Measurements from ENCODE around the gene SSC4D. TPM values are rescaled to one million over a fixed set of nuclear protein-coding genes. Genes with fewer than 3 reads are reported as not detected.
A peak's percentile ranks its signal among the peaks of the same experiment; 100 is the strongest.

The SSC4D gene
- polyA plus RNA-seq, 3 donors, result 0.48 to 0.56 (median 0.56) TPM

DNA sequence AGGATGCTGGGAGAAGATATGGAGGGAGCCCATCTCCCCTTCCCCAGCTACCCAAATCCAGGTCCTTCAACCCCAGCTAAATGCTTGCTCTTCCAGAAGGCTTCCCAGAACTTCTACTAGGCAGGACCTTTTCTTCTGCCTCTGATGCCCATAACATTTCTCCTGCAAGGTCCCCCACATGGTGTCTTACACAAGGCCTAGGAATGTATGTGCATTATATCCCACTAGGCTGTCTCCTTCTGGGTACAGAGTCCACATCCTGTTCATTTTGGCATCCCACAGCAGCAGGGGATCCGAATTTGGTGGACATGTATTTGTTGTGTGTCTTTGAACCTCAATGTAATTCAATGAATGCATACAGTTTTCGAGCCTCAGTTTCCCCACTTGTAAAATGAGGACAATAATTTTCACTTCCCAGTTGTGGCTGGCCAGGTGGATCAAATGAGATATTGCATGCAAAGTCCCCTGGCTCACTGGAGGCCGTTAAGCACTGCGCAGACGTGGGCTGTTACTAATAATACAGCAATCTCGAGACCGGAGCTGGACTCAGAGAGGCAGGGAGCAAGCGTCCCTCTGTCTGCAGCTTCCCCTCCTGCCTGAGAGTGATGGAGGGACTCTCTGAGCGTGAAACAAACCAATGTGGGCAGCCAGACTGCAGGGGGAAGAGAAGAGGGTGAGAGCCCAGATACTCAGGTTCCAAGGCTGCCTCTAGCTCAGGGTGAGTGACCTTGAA, 32.1 kb downstream of the SSC4D start:
- no peak for TF ChIP-seq CTCF (IDR thresholded peaks at IDR 0.05)
- H3K27me3 Mint-ChIP-seq (ENCODE audit: low read depth in 3 of 3), result peaks cover 0 to 10% (median 1%) of the 10 kb centered on the region in 3 donors
- no peaks in the 10 kb centered on the region for H3K9me3 ChIP-seq (replicated peaks in 1 of 2; ENCODE audit: control insufficient read depth in 1 of 2, insufficient read depth in 1 of 2, low read length in 2 of 2)
- H3K79me2 ChIP-seq (ENCODE audit: insufficient read depth, low read length), result no peaks in the 10 kb centered on the region
- H3K27ac Mint-ChIP-seq, result peak overlapping the region in 3 of 7 donors; percentile 2 to 61 (median 26)
- no peak overlapping the region for H2AFZ ChIP-seq (ENCODE audit: insufficient read depth, low read depth, low read length, poor library complexity, severe bottlenecking)
- H3K27ac ChIP-seq (ENCODE audit: low read depth in 1 of 2, low read length in 2 of 2), result no peak overlapping the region
- no peak overlapping the region for H3K9ac ChIP-seq (ENCODE audit: insufficient read depth, low read length, poor library complexity, severe bottlenecking)
- no peak overlapping the region for H3K4me3 ChIP-seq (replicated peaks in 1 of 3; ENCODE audit: low read depth in 2 of 3, low read length in 3 of 3)
- H3K4me1 Mint-ChIP-seq, result peaks cover 55% of the 10 kb centered on the region
- no peak overlapping the region for H3K4me2 ChIP-seq (replicated peaks; ENCODE audit: extremely low read depth, low read length, poor library complexity, severe bottlenecking)
- H3K9me3 Mint-ChIP-seq, result peaks cover 0 to 2% (median 0%) of the 10 kb centered on the region in 7 donors
- H3K27me3 ChIP-seq (ENCODE audit: control insufficient read depth in 2 of 2, insufficient read depth in 2 of 2, low read length in 2 of 2), result no peaks in the 10 kb centered on the region
- no peak for DNase-seq
- H4K20me1 ChIP-seq (ENCODE audit: insufficient read depth, low read length), result no peaks in the 10 kb centered on the region
- H3K4me1 ChIP-seq (ENCODE audit: control insufficient read depth in 1 of 2, insufficient read depth in 2 of 2, low read length in 2 of 2), result peaks cover 59 to 62% of the 10 kb centered on the region in 2 donors
- no peaks in the 10 kb centered on the region for H3K36me3 Mint-ChIP-seq
- H3K4me3 Mint-ChIP-seq, result no peak overlapping the region
- 63% methylated on average over 7 of the region's 9 CpGs for WGBS (ENCODE audit: insufficient coverage)
- intact Hi-C loops (cut with micrococcal nuclease), result no loop called here
- no peaks in the 10 kb centered on the region for H3K36me3 ChIP-seq (replicated peaks in 1 of 2; ENCODE audit: control insufficient read depth in 1 of 2, insufficient read depth in 2 of 2, low read length in 2 of 2)

DNA sequence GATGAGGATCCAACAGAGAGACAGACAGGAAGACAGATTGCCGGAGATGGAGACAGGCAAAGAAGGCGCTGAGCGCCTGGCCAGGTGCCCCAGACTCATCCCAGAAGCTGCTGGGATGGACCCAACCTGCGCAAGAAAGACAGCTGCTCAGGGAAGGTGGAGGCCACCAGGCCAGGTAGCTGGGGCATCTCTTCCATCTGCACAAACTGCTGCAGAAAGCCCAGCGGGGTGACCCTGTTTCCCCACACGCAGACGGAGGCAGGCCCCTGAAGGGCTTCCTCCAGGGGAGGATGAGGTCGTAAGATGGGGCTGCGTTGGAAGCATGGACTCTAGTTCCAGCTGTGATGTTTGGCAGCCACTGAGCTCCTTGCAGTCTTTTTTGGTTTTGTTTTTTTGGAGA, 34.2 kb downstream of the SSC4D start:
- intact Hi-C loops (cut with micrococcal nuclease), result no loop called here
- Histone ChIP-seq H3K79me2 (ENCODE audit: insufficient read depth, low read length) (no peaks in the 10 kb centered on the region), H3K4me2 (replicated peaks; ENCODE audit: extremely low read depth, low read length, poor library complexity, severe bottlenecking) (no peak overlapping the region), H3K9ac (ENCODE audit: insufficient read depth, low read length, poor library complexity, severe bottlenecking) (no peak overlapping the region), H3K27me3 (ENCODE audit: control insufficient read depth in 2 of 2, insufficient read depth in 2 of 2, low read length in 2 of 2) (no peaks in the 10 kb centered on the region), H4K20me1 (ENCODE audit: insufficient read depth, low read length) (no peaks in the 10 kb centered on the region), H3K4me3 (replicated peaks in 1 of 3; ENCODE audit: low read depth in 2 of 3, low read length in 3 of 3) (no peak overlapping the region), H2AFZ (ENCODE audit: insufficient read depth, low read depth, low read length, poor library complexity, severe bottlenecking) (no peak overlapping the region), H3K36me3 (replicated peaks in 1 of 2; ENCODE audit: control insufficient read depth in 1 of 2, insufficient read depth in 2 of 2, low read length in 2 of 2) (no peaks in the 10 kb centered on the region), H3K27ac (ENCODE audit: low read depth in 1 of 2, low read length in 2 of 2) (no peak overlapping the region), H3K4me1 (ENCODE audit: control insufficient read depth in 1 of 2, insufficient read depth in 2 of 2, low read length in 2 of 2) (peaks cover 47 to 52% of the 10 kb centered on the region in 2 donors), H3K9me3 (replicated peaks in 1 of 2; ENCODE audit: control insufficient read depth in 1 of 2, insufficient read depth in 1 of 2, low read length in 2 of 2) (no peaks in the 10 kb centered on the region)
- no peak overlapping the region for H3K4me3 Mint-ChIP-seq
- no peak overlapping the region for H3K27ac Mint-ChIP-seq
- H3K27me3 Mint-ChIP-seq (ENCODE audit: low read depth in 3 of 3), result peaks cover 0 to 8% (median 1%) of the 10 kb centered on the region in 3 donors
- 90% methylated on average over 8 of the region's 9 CpGs for WGBS (ENCODE audit: insufficient coverage)
- DNase-seq, result no peak
- TF ChIP-seq CTCF (IDR thresholded peaks at IDR 0.05), result no peak
- peaks cover 48% of the 10 kb centered on the region for H3K4me1 Mint-ChIP-seq
- no peaks in the 10 kb centered on the region for H3K36me3 Mint-ChIP-seq
- H3K9me3 Mint-ChIP-seq, result peaks cover 0 to 2% (median 0%) of the 10 kb centered on the region in 7 donors

All from CD14-positive monocyte (primary cell).